HepG2 (cell line): Measurements from ENCODE around the gene HMBS. TPM values are rescaled to one million over a fixed set of nuclear protein-coding genes. Genes with fewer than 3 reads are reported as not detected.
A peak's percentile ranks its signal among the peaks of the same experiment; 100 is the strongest.

Experiments used
- BCL6 ChIP-seq: IDR thresholded peaks from 2 replicates; pipeline ENCODE4 v1.6.1; 2016; ENCODE audit warnings: missing genetic modification reagents, missing compliant biosample characterization
- HNRNPK ChIP-seq: fragments of 200-400 bp; formaldehyde crosslinking; IDR thresholded peaks from 2 replicates; pipeline ENCODE4 v1.6.1; 2018; ENCODE audit warnings: low read length, low read depth, moderate library complexity, mild to moderate bottlenecking; ENCODE audit not compliant: poor library complexity, severe bottlenecking
- KDM5B ChIP-seq: sonication (generic); formaldehyde crosslinking; IDR thresholded peaks from 2 replicates; pipeline ENCODE4 v1.4.0; 2020; ENCODE audit warnings: missing genetic modification reagents, mild to moderate bottlenecking, borderline replicate concordance
- MEIS2 ChIP-seq: sonication (generic); formaldehyde crosslinking; IDR thresholded peaks from 2 replicates; pipeline ENCODE4 v1.9.0; 2021; ENCODE audit warnings: mild to moderate bottlenecking, missing genetic modification reagents
- RNF2 ChIP-seq: fragments of 450-650 bp; conservative IDR thresholded peaks from 2 replicates; pipeline ENCODE4 v1.6.1; 2016; ENCODE audit warnings: low read depth
- SMAD1 ChIP-seq: sonication (generic); formaldehyde crosslinking; IDR thresholded peaks from 2 replicates; pipeline ENCODE4 v1.4.0; 2020; ENCODE audit warnings: missing genetic modification reagents, low read depth, mild to moderate bottlenecking, borderline replicate concordance
- TEAD3 ChIP-seq: optimal IDR thresholded peaks from 2 replicates; pipeline ENCODE3; 2016; ENCODE audit warnings: borderline replicate concordance
- ZFP62 ChIP-seq: sonication (generic); formaldehyde crosslinking; IDR thresholded peaks from 2 replicates; pipeline ENCODE4 v1.4.0; 2020; ENCODE audit warnings: missing genetic modification reagents
- ZNF337 ChIP-seq: sonication (generic); formaldehyde crosslinking; IDR thresholded peaks from 2 replicates; pipeline ENCODE4 v1.5.1; 2020; ENCODE audit warnings: missing genetic modification reagents, low read depth, mild to moderate bottlenecking, borderline replicate concordance
- ZNF746 ChIP-seq: sonication (generic); formaldehyde crosslinking; IDR thresholded peaks from 2 replicates; pipeline ENCODE4 v1.8.0; 2022; ENCODE audit warnings: mild to moderate bottlenecking, missing genetic modification reagents
- polyA plus RNA-seq, 8 experiments: library from polyadenylated mRNA; depleted of rRNA in 3 of 8; stranded (reverse) in 7 of 8; unstranded in 1 of 8; fragments of >200 nt; fragmentation: Illumina TruSeq in 4 of 8; extraction: Trizol in 4 of 8; gene quantifications; 2 replicates each; pipeline versions ENCODE4 v1.2.1 to v1.2.3, GENCODE V29; 2011 to 2016; ENCODE audit warnings: low read depth in 4 of 8, missing spikeins in 1 of 8, mixed read lengths in 1 of 8; ENCODE audit not compliant: insufficient read depth in 1 of 8
- total RNA-seq, 5 experiments: library from RNA; depleted of rRNA; stranded (reverse); fragments of >200 nt; fragmentation: Illumina TruSeq; extraction: Trizol; gene quantifications; 2 replicates each; pipeline ENCODE4 v1.2.3, GENCODE V29; 2016; ENCODE audit warnings: low read depth in 1 of 5
- TF ChIP-seq, protein P1 (sequence below): sonication (generic); formaldehyde crosslinking; IDR thresholded peaks from one replicate; pipeline ENCODE4 v1.5.1; 2020; ENCODE audit warnings: mild to moderate bottlenecking, missing genetic modification reagents; ENCODE audit errors: not compliant biosample characterization
- TF ChIP-seq, protein P2 (sequence below): sonication (generic); formaldehyde crosslinking; IDR thresholded peaks from 2 replicates; pipeline ENCODE4 v1.9.0; 2021; ENCODE audit warnings: missing genetic modification reagents, borderline replicate concordance
- TF ChIP-seq, protein P3 (sequence below): sonication (generic); formaldehyde crosslinking; IDR thresholded peaks from 2 replicates; pipeline ENCODE4 v1.5.0; 2020; ENCODE audit warnings: missing genetic modification reagents

The HMBS gene
- total and polyA plus RNA-seq, 2 of the 13 experiments (the other 11 are each of a cell fraction or from before 2014, with no cell fraction given) = 9.4 to 46.9 TPM

DNA sequence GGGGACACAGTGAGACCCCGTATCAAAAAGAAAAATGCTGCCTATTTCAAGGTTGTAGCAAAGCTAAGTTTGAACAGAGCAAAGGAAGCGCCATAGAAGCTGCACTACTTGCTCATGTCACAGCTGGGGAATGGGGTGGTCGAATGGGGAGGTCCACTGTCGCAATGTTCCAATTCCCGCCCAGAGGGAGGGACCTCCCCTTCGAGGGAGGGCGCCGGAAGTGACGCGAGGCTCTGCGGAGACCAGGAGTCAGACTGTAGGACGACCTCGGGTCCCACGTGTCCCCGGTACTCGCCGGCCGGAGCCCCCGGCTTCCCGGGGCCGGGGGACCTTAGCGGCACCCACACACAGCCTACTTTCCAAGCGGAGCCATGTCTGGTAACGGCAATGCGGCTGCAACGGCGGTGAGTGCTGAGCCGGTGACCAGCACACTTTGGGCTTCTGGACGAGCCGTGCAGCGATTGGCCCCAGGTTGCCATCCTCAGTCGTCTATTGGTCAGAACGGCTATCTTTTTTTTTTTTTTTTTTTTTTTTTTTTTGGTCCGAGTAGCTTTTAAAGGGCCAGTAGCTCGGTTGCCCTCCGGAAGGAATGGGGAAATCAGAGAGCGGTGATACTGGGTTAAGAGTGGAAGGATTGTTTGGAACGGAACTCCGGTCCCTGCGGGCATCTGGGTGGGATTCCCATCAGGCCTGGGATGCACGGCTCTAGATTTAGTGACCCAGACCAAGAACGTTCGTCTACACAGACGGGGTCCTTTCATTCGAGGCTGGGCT lies at the start of gene HMBS (continued):
- TF ChIP-seq, protein P1, sequence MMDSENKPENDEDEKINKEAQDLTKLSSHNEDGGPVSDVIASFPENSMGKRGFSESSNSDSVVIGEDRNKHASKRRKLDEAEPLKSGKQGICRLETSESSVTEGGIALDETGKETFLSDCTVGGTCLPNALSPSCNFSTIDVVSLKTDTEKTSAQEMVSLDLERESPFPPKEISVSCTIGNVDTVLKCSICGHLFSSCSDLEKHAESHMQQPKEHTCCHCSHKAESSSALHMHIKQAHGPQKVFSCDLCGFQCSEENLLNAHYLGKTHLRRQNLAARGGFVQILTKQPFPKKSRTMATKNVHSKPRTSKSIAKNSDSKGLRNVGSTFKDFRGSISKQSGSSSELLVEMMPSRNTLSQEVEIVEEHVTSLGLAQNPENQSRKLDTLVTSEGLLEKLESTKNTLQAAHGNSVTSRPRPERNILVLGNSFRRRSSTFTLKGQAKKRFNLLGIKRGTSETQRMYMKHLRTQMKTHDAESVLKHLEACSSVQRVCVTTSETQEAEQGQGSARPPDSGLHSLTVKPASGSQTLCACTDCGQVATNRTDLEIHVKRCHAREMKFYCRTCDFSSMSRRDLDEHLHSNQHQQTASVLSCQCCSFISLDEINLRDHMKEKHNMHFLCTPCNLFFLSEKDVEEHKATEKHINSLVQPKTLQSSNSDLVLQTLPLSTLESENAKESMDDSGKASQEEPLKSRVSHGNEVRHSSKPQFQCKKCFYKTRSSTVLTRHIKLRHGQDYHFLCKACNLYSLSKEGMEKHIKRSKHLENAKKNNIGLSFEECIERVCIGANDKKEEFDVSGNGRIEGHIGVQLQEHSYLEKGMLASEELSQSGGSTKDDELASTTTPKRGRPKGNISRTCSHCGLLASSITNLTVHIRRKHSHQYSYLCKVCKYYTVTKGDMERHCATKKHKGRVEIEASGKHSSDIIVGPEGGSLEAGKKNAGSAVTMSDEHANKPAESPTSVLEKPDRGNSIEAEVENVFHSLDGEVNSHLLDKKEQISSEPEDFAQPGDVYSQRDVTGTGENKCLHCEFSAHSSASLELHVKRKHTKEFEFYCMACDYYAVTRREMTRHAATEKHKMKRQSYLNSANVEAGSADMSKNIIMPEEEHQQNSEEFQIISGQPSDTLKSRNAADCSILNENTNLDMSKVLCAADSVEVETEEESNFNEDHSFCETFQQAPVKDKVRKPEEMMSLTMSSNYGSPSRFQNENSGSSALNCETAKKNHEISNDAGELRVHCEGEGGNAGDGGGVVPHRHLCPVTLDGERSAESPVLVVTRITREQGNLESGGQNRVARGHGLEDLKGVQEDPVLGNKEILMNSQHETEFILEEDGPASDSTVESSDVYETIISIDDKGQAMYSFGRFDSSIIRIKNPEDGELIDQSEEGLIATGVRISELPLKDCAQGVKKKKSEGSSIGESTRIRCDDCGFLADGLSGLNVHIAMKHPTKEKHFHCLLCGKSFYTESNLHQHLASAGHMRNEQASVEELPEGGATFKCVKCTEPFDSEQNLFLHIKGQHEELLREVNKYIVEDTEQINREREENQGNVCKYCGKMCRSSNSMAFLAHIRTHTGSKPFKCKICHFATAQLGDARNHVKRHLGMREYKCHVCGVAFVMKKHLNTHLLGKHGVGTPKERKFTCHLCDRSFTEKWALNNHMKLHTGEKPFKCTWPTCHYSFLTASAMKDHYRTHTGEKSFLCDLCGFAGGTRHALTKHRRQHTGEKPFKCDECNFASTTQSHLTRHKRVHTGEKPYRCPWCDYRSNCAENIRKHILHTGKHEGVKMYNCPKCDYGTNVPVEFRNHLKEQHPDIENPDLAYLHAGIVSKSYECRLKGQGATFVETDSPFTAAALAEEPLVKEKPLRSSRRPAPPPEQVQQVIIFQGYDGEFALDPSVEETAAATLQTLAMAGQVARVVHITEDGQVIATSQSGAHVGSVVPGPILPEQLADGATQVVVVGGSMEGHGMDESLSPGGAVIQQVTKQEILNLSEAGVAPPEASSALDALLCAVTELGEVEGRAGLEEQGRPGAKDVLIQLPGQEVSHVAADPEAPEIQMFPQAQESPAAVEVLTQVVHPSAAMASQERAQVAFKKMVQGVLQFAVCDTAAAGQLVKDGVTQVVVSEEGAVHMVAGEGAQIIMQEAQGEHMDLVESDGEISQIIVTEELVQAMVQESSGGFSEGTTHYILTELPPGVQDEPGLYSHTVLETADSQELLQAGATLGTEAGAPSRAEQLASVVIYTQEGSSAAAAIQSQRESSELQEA = peak; percentile 32
- TF ChIP-seq BCL6 (CRISPR knock-in tag) (0 out of 2 replicates have a peak, but pooled peaks have one; percentile 11), TEAD3 (CRISPR knock-in tag) (peak; percentile 72), ZNF746 (CRISPR knock-in tag) (peak; percentile 95), ZFP62 (CRISPR knock-in tag) (no peak), ZNF337 (CRISPR knock-in tag) (0 out of 2 replicates have a peak, but pooled peaks have one; percentile 80), KDM5B (CRISPR knock-in tag) (peak; percentile 73; the same call in 1 of the 2 replicates), HNRNPK (no peak), RNF2 (0 out of 2 replicates have a peak, but pooled peaks have one; percentile 33), MEIS2 (no peak; the same call in 1 of the 2 replicates), SMAD1 (CRISPR knock-in tag) (no peak)
- TF ChIP-seq, protein P2, sequence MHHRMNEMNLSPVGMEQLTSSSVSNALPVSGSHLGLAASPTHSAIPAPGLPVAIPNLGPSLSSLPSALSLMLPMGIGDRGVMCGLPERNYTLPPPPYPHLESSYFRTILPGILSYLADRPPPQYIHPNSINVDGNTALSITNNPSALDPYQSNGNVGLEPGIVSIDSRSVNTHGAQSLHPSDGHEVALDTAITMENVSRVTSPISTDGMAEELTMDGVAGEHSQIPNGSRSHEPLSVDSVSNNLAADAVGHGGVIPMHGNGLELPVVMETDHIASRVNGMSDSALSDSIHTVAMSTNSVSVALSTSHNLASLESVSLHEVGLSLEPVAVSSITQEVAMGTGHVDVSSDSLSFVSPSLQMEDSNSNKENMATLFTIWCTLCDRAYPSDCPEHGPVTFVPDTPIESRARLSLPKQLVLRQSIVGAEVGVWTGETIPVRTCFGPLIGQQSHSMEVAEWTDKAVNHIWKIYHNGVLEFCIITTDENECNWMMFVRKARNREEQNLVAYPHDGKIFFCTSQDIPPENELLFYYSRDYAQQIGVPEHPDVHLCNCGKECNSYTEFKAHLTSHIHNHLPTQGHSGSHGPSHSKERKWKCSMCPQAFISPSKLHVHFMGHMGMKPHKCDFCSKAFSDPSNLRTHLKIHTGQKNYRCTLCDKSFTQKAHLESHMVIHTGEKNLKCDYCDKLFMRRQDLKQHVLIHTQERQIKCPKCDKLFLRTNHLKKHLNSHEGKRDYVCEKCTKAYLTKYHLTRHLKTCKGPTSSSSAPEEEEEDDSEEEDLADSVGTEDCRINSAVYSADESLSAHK (CRISPR knock-in tag) = no peak
- TF ChIP-seq, protein P3, sequence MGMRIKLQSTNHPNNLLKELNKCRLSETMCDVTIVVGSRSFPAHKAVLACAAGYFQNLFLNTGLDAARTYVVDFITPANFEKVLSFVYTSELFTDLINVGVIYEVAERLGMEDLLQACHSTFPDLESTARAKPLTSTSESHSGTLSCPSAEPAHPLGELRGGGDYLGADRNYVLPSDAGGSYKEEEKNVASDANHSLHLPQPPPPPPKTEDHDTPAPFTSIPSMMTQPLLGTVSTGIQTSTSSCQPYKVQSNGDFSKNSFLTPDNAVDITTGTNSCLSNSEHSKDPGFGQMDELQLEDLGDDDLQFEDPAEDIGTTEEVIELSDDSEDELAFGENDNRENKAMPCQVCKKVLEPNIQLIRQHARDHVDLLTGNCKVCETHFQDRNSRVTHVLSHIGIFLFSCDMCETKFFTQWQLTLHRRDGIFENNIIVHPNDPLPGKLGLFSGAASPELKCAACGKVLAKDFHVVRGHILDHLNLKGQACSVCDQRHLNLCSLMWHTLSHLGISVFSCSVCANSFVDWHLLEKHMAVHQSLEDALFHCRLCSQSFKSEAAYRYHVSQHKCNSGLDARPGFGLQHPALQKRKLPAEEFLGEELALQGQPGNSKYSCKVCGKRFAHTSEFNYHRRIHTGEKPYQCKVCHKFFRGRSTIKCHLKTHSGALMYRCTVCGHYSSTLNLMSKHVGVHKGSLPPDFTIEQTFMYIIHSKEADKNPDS (CRISPR knock-in tag) = no peak
